SU-DHL-6 (cell line): ENCODE results near the gene EVI5.

ENCODE experiments used
- CTCF ChIP-seq: fragments of 200-600 bp; sonication (generic); IDR thresholded peaks from one replicate; pipeline ENCODE4 v1.5.1; 2017; ENCODE audit warnings: antibody characterized with exemption, mild to moderate bottlenecking, low read length, moderate library complexity; ENCODE audit not compliant: insufficient read depth, poor library complexity, severe bottlenecking
- EZH2phosphoT487 ChIP-seq: fragments of 200-600 bp; sonication (generic), shearing (Covaris generic); conservative IDR thresholded peaks from 2 replicates; pipeline ENCODE4 v1.6.1; 2018; ENCODE audit warnings: mild to moderate bottlenecking, antibody characterized with exemption, low read length, moderate library complexity, mixed read lengths

- no peak for TF ChIP-seq CTCF
- no peak for TF ChIP-seq EZH2phosphoT487
Observed at GRCh38 chr1:92481599-92481925, 303.3 kb downstream of the EVI5 start.
